PC-9 (cell line): ENCODE data around the gene KCNMB2. TPM values are rescaled to one million over a fixed set of nuclear protein-coding genes. Genes with fewer than 3 reads are reported as not detected.

ENCODE experiments used
- BruUV-seq: library from RNA; stranded (reverse); fragments of 400-500 nt; replicated peaks from 2 replicates; lab custom pipeline; 2021; lab: Mats Ljungman, UMichigan
- CTCF ChIA-PET: fragments of 300-600 bp; sonication (Branson Sonifier 250); formaldehyde crosslinking; loops from one replicate; lab custom pipeline; 2022; ENCODE audit warnings: antibody characterized with exemption; lab: Charles Lee
- POLR2A ChIA-PET: fragments of 300-600 bp; sonication (Branson Sonifier 250); formaldehyde crosslinking; loops from one replicate; lab custom pipeline; 2022; ENCODE audit warnings: antibody characterized with exemption; ENCODE audit not compliant: unreplicated experiment; lab: Charles Lee
- DNase-seq, 2 experiments: peaks; one replicate each; pipeline versions ENCODE4 v3.0.0 to v3.0.0-alpha.2; 2015 to 2022; ENCODE audit warnings: mixed read lengths in 1 of 2
- H2AFZ ChIP-seq: fragments of 200-600 bp; sonication (generic); 2 replicates; pipeline ENCODE4 v1.8.1; 2017; ENCODE audit warnings: antibody characterized with exemption
- H3F3A ChIP-seq: fragments of 200-600 bp; sonication (generic); 2 replicates; pipeline ENCODE4 v1.8.1; 2017; ENCODE audit warnings: antibody characterized with exemption, mild to moderate bottlenecking, low read depth; ENCODE audit not compliant: insufficient read depth
- H3K27ac ChIP-seq: fragments of 200-600 bp; sonication (generic); 2 replicates; pipeline ENCODE4 v1.6.1; 2016; ENCODE audit warnings: mixed run types
- H3K27me3 ChIP-seq: fragments of 200-600 bp; sonication (generic); 2 replicates; pipeline ENCODE4 v1.6.1; 2016; ENCODE audit warnings: low read depth, mixed run types; ENCODE audit not compliant: insufficient read depth
- H3K36me3 ChIP-seq: fragments of 200-600 bp; sonication (generic); 2 replicates; pipeline ENCODE4 v1.6.1; 2016; ENCODE audit warnings: low read depth, mixed run types
- H3K4me1 ChIP-seq: fragments of 200-600 bp; sonication (generic); replicated peaks from 2 replicates; pipeline ENCODE4 v1.6.1; 2016; ENCODE audit warnings: mixed run types; ENCODE audit not compliant: insufficient read depth
- H3K4me2 ChIP-seq: fragments of 200-600 bp; sonication (generic); 2 replicates; pipeline ENCODE4 v1.6.1; 2017; ENCODE audit warnings: mixed run types
- H3K4me3 ChIP-seq: fragments of 200-600 bp; sonication (generic); 2 replicates; pipeline ENCODE4 v1.6.1; 2016; ENCODE audit warnings: mixed run types
- H3K79me2 ChIP-seq: fragments of 200-600 bp; sonication (generic); 2 replicates; pipeline ENCODE4 v1.6.1; 2017; ENCODE audit warnings: low read depth, mixed run types
- H3K9me2 ChIP-seq: fragments of 200-600 bp; sonication (generic); 2 replicates; pipeline ENCODE4 v1.8.1; 2017; ENCODE audit warnings: mild to moderate bottlenecking; ENCODE audit not compliant: insufficient read depth
- H3K9me3 ChIP-seq: fragments of 200-600 bp; sonication (generic); 2 replicates; pipeline ENCODE4 v1.8.1; 2016; ENCODE audit warnings: low read depth; ENCODE audit not compliant: insufficient read depth
- H4K20me1 ChIP-seq: fragments of 200-600 bp; sonication (generic); 2 replicates; pipeline ENCODE4 v1.8.1; 2017; ENCODE audit not compliant: insufficient read depth
- CTCF ChIP-seq: fragments of 200-600 bp; sonication (generic); conservative IDR thresholded peaks from 2 replicates; pipeline ENCODE4 v1.6.1; 2017; ENCODE audit warnings: mixed run types, antibody characterized with exemption, mild to moderate bottlenecking, moderate library complexity
- EZH2 ChIP-seq: fragments of 200-600 bp; sonication (generic); IDR thresholded peaks from 2 replicates; pipeline ENCODE4 v1.8.0; 2017; ENCODE audit warnings: antibody characterized with exemption, low read depth
- intact Hi-C: fragments of 100-400 bp; cut with micrococcal nuclease; formaldehyde crosslinking; loops from one replicate; pipeline ENCODE4 v1.10.0; 2022; ENCODE audit not compliant: unreplicated experiment
- total RNA-seq: library from RNA; stranded (reverse); gene quantifications from 2 replicates; pipeline ENCODE4 v1.2.3, GENCODE V29; 2021

KCNMB2 gene
- total RNA-seq, 1 experiment from 2014 or later: not detected

GRCh38 chr3:178532476-178532875 is 3.8 kb upstream of the KCNMB2 start:
- H2AFZ ChIP-seq: no peak overlapping the region
- ChIA-PET CTCF (no interaction called here), POLR2A (interaction anchor here (0.5 to 0.6 kb wide), 2 partner anchors 109 to 377 kb away, joined by 5 to 7 read pairs; no protein-coding TSS in a partner anchor)
- no peak for TF ChIP-seq EZH2
- no peak for TF ChIP-seq CTCF
- H3K27me3 ChIP-seq: no peaks in the 10 kb centered on the region
- DNase-seq: no peak
- H3K79me2 ChIP-seq: no peaks in the 10 kb centered on the region
- no peaks in the 10 kb centered on the region for H4K20me1 ChIP-seq
- no peak overlapping the region for H3K4me3 ChIP-seq
- H3K4me1 ChIP-seq: no peaks in the 10 kb centered on the region
- no peak overlapping the region for H3K4me2 ChIP-seq
- H3F3A ChIP-seq: no peaks in the 10 kb centered on the region
- no peaks in the 10 kb centered on the region for H3K36me3 ChIP-seq
- no peak overlapping the region for H3K27ac ChIP-seq
- no TSS peak for BruUV-seq
- H3K9me2 ChIP-seq: no peaks in the 10 kb centered on the region
- no peaks in the 10 kb centered on the region for H3K9me3 ChIP-seq
- intact Hi-C loops: no loop called here

- no peaks in the 10 kb centered on the region for H3K36me3 ChIP-seq
- intact Hi-C loops: no loop called here
- no TSS peak for BruUV-seq
- no peak overlapping the region for H2AFZ ChIP-seq
- H3K79me2 ChIP-seq: no peaks in the 10 kb centered on the region
- TF ChIP-seq EZH2 (no peak), CTCF (no peak)
- no peaks in the 10 kb centered on the region for H3K9me2 ChIP-seq
- H4K20me1 ChIP-seq: no peaks in the 10 kb centered on the region
- no peaks in the 10 kb centered on the region for H3F3A ChIP-seq
- no peaks in the 10 kb centered on the region for H3K27me3 ChIP-seq
- H3K27ac ChIP-seq: no peak overlapping the region
- no peaks in the 10 kb centered on the region for H3K4me1 ChIP-seq
- ChIA-PET POLR2A (no interaction called here), CTCF (no interaction called here)
- H3K9me3 ChIP-seq: peaks cover 4% of the 10 kb centered on the region; the same call in 1 of the 2 replicates
- DNase-seq: no peak
- no peak overlapping the region for H3K4me3 ChIP-seq
- H3K4me2 ChIP-seq: no peak overlapping the region
Measured at GRCh38 chr3:178537122-178537705, 978 bp downstream of the KCNMB2 start.

- no peaks in the 10 kb centered on the region for H3K36me3 ChIP-seq
- H3K27me3 ChIP-seq: no peaks in the 10 kb centered on the region
- intact Hi-C loops: no loop called here
- no peak overlapping the region for H3K4me2 ChIP-seq
- no peaks in the 10 kb centered on the region for H3K9me2 ChIP-seq
- H4K20me1 ChIP-seq: no peaks in the 10 kb centered on the region
- H3K4me1 ChIP-seq: no peaks in the 10 kb centered on the region
- DNase-seq: no peak
- CTCF ChIA-PET: no interaction called here
- BruUV-seq: no TSS peak
- no peaks in the 10 kb centered on the region for H3K79me2 ChIP-seq
- TF ChIP-seq EZH2: no peak
- no peak for TF ChIP-seq CTCF
- POLR2A ChIA-PET: no interaction called here
- no peak overlapping the region for H3K27ac ChIP-seq
- no peak overlapping the region for H2AFZ ChIP-seq
- peaks cover 4% of the 10 kb centered on the region; the same call in 1 of the 2 replicates for H3K9me3 ChIP-seq
- no peak overlapping the region for H3K4me3 ChIP-seq
- no peaks in the 10 kb centered on the region for H3F3A ChIP-seq
Measured at GRCh38 chr3:178538056-178538455, 1.8 kb downstream of the KCNMB2 start.
